ENCODE measurements around the gene TESK2.

DNA sequence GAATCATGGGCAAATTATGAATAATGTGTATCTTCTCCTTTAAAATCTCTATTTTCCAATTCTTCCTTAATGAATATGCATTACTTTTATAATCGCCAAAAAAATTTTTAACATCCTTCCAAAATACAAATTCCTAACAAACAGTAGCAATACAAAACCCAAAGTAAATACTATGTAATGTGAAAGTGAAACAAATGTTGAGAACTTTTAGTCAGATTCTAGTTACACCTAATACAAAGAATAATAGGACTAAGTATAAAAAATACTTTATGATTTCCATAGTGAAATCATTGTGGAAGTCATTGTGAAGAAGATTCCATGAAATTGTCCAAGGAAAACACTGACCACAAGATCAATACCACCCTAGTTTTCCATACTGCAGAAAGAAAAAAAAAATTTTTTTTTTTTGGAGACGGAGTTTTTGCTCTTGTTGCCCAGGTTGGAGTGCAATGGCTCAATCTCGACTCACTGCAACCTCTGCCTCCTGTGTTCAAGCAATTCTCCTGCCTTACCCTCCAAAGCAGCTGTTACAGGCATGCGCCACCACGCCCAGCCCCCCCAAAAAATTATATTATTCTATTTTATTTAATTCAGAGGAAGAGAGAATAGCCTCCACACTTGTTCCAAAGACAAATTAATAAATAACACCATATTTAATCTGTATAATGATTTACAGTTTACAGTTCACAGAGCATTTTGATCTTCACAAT is 11.8 kb downstream of the TESK2 start:
- TF ChIP-seq, protein P1, sequence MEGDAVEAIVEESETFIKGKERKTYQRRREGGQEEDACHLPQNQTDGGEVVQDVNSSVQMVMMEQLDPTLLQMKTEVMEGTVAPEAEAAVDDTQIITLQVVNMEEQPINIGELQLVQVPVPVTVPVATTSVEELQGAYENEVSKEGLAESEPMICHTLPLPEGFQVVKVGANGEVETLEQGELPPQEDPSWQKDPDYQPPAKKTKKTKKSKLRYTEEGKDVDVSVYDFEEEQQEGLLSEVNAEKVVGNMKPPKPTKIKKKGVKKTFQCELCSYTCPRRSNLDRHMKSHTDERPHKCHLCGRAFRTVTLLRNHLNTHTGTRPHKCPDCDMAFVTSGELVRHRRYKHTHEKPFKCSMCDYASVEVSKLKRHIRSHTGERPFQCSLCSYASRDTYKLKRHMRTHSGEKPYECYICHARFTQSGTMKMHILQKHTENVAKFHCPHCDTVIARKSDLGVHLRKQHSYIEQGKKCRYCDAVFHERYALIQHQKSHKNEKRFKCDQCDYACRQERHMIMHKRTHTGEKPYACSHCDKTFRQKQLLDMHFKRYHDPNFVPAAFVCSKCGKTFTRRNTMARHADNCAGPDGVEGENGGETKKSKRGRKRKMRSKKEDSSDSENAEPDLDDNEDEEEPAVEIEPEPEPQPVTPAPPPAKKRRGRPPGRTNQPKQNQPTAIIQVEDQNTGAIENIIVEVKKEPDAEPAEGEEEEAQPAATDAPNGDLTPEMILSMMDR (IDR thresholded peaks at IDR 0.05) = no peak
- TF ChIP-seq POLR2AphosphoS5 (IDR thresholded peaks at IDR 0.05; ENCODE audit: insufficient read depth in 1 of 2, low read depth in 1 of 2) = no peak
- TF ChIP-seq POLR2A (IDR thresholded peaks at IDR 0.05) = no peak
